ENCODE data around the gene ACACB. TPM values are rescaled to one million over a fixed set of nuclear protein-coding genes. Genes with fewer than 3 reads are reported as not detected.

Gene ACACB
- total RNA-seq, 1 experiment from 2014 or later, result 26.2 TPM

- no peak for DNase-seq
- Histone ChIP-seq H3K4me3 (ENCODE audit: low read depth, low read length) (no peak overlapping the region), H3K36me3 (ENCODE audit: control insufficient read depth, insufficient read depth, low read length) (peaks cover 7% of the 10 kb centered on the region), H3K4me1 (peaks cover 11% of the 10 kb centered on the region), H3K9me3 (no peaks in the 10 kb centered on the region), H3K27me3 (replicated peaks; ENCODE audit: control insufficient read depth, insufficient read depth, low read length) (no peaks in the 10 kb centered on the region)
- H3K4me1 Mint-ChIP-seq (ENCODE audit: low read depth, unreplicated experiment), result no peaks in the 10 kb centered on the region
- intact Hi-C loops (cut with micrococcal nuclease; ENCODE audit: unreplicated experiment), result no loop called here
- H3K27me3 Mint-ChIP-seq (ENCODE audit: insufficient read depth, unreplicated experiment), result no peaks in the 10 kb centered on the region
- TF ChIP-seq, protein P1, sequence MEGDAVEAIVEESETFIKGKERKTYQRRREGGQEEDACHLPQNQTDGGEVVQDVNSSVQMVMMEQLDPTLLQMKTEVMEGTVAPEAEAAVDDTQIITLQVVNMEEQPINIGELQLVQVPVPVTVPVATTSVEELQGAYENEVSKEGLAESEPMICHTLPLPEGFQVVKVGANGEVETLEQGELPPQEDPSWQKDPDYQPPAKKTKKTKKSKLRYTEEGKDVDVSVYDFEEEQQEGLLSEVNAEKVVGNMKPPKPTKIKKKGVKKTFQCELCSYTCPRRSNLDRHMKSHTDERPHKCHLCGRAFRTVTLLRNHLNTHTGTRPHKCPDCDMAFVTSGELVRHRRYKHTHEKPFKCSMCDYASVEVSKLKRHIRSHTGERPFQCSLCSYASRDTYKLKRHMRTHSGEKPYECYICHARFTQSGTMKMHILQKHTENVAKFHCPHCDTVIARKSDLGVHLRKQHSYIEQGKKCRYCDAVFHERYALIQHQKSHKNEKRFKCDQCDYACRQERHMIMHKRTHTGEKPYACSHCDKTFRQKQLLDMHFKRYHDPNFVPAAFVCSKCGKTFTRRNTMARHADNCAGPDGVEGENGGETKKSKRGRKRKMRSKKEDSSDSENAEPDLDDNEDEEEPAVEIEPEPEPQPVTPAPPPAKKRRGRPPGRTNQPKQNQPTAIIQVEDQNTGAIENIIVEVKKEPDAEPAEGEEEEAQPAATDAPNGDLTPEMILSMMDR (IDR thresholded peaks at IDR 0.05; ENCODE audit: insufficient read depth in 1 of 2, low read depth in 1 of 2, low read length in 1 of 2, severe bottlenecking in 1 of 2, unreplicated experiment in 1 of 2), result no peak
- ChIA-PET CTCF (no interaction called here), POLR2A (no interaction called here)
- no peak overlapping the region for H3K4me3 Mint-ChIP-seq (ENCODE audit: unreplicated experiment)
- peaks cover 16% of the 10 kb centered on the region for H3K36me3 Mint-ChIP-seq (ENCODE audit: insufficient read depth, unreplicated experiment)
- no peak overlapping the region for H3K27ac Mint-ChIP-seq (ENCODE audit: unreplicated experiment)
- no TSS peak for BruUV-seq (replicated peaks)
- no peaks in the 10 kb centered on the region for H3K9me3 Mint-ChIP-seq (ENCODE audit: unreplicated experiment)
Observed at GRCh38 chr12:109200825-109201495, 84.6 kb downstream of the ACACB start.

DNA sequence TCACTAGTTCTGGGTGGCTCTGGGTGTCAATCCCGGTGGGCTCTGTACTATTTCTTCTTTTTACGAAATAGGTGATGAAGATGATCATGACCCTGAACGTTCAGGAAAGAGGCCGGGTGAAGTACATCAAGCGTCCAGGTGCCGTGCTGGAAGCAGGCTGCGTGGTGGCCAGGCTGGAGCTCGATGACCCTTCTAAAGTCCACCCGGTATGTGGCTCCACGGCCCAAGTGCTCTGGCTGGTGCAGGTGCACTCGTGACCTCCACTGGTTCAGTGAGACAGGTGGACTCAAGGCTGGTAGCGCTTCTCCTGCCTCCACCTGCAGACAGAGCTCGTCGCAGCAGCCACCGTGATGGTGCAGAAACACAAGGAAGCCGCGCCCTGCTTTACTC lies 85.1 kb downstream of the ACACB start:
- Mint-ChIP-seq H3K27ac (ENCODE audit: unreplicated experiment) (no peak overlapping the region), H3K27me3 (ENCODE audit: insufficient read depth, unreplicated experiment) (no peaks in the 10 kb centered on the region), H3K4me3 (ENCODE audit: unreplicated experiment) (no peak overlapping the region), H3K9me3 (ENCODE audit: unreplicated experiment) (no peaks in the 10 kb centered on the region), H3K36me3 (ENCODE audit: insufficient read depth, unreplicated experiment) (peaks cover 17% of the 10 kb centered on the region), H3K4me1 (ENCODE audit: low read depth, unreplicated experiment) (no peaks in the 10 kb centered on the region)
- peaks cover 6% of the 10 kb centered on the region for H3K36me3 ChIP-seq (ENCODE audit: control insufficient read depth, insufficient read depth, low read length)
- TF ChIP-seq, protein P1 (IDR thresholded peaks at IDR 0.05; ENCODE audit: insufficient read depth in 1 of 2, low read depth in 1 of 2, low read length in 1 of 2, severe bottlenecking in 1 of 2, unreplicated experiment in 1 of 2), result no peak
- H3K27me3 ChIP-seq (replicated peaks; ENCODE audit: control insufficient read depth, insufficient read depth, low read length), result no peaks in the 10 kb centered on the region
- no TSS peak for BruUV-seq (replicated peaks)
- intact Hi-C loops (cut with micrococcal nuclease; ENCODE audit: unreplicated experiment), result no loop called here
- no peak overlapping the region for H3K4me3 ChIP-seq (ENCODE audit: low read depth, low read length)
- ChIA-PET POLR2A (no interaction called here), CTCF (no interaction called here)
- H3K4me1 ChIP-seq, result peaks cover 11% of the 10 kb centered on the region
- H3K9me3 ChIP-seq, result no peaks in the 10 kb centered on the region
- no peak for DNase-seq

DNA sequence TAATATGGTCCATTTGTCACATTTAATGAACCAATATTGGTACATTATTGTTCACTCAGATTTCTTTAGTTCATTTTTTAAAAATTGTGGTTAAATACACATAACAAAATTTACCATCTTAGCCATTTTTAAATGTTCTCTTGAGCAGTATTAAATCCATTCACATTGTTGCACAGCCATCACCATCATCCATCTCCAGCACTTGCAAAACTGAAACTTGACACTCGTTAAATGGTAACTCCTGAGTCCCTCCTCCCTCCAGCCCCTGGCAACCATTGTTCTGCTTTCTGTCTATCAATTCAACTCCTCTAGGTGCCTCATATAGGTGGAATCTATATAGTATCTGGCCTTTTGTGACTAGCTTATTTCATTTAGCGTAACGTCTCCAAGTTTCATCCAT lies 86.4 kb downstream of the ACACB start:
- no peak for DNase-seq
- peaks cover 16% of the 10 kb centered on the region for H3K36me3 Mint-ChIP-seq (ENCODE audit: insufficient read depth, unreplicated experiment)
- no peaks in the 10 kb centered on the region for H3K9me3 Mint-ChIP-seq (ENCODE audit: unreplicated experiment)
- CTCF ChIA-PET, result no interaction called here
- no peaks in the 10 kb centered on the region for H3K9me3 ChIP-seq
- H3K27me3 Mint-ChIP-seq (ENCODE audit: insufficient read depth, unreplicated experiment), result no peaks in the 10 kb centered on the region
- H3K4me3 Mint-ChIP-seq (ENCODE audit: unreplicated experiment), result no peak overlapping the region
- H3K4me3 ChIP-seq (ENCODE audit: low read depth, low read length), result no peak overlapping the region
- no peaks in the 10 kb centered on the region for H3K27me3 ChIP-seq (replicated peaks; ENCODE audit: control insufficient read depth, insufficient read depth, low read length)
- POLR2A ChIA-PET, result no interaction called here
- peaks cover 2% of the 10 kb centered on the region for H3K36me3 ChIP-seq (ENCODE audit: control insufficient read depth, insufficient read depth, low read length)
- peaks cover 3% of the 10 kb centered on the region for H3K4me1 ChIP-seq
- TF ChIP-seq, protein P1 (IDR thresholded peaks at IDR 0.05; ENCODE audit: insufficient read depth in 1 of 2, low read depth in 1 of 2, low read length in 1 of 2, severe bottlenecking in 1 of 2, unreplicated experiment in 1 of 2), result no peak
- intact Hi-C loops (cut with micrococcal nuclease; ENCODE audit: unreplicated experiment), result no loop called here
- H3K4me1 Mint-ChIP-seq (ENCODE audit: low read depth, unreplicated experiment), result no peaks in the 10 kb centered on the region
- H3K27ac Mint-ChIP-seq (ENCODE audit: unreplicated experiment), result no peak overlapping the region
- no TSS peak for BruUV-seq (replicated peaks)
